Osteocyte (in vitro differentiated cells): ENCODE data around the gene RING1. TPM values are rescaled to one million over a fixed set of nuclear protein-coding genes. Genes with fewer than 3 reads are reported as not detected.

ENCODE experiments used
- DNase-seq: peaks from one replicate; pipeline ENCODE4 v3.0.0; 2021; ENCODE audit warnings: mixed read lengths; ENCODE audit not compliant: unreplicated experiment; ENCODE audit errors: extremely low spot score
- H3K27ac Mint-ChIP-seq: one replicate; pipeline ENCODE4 v1.8.0; 2021; ENCODE audit warnings: mild to moderate bottlenecking, mixed read lengths; ENCODE audit not compliant: unreplicated experiment
- H3K27me3 Mint-ChIP-seq: one replicate; pipeline ENCODE4 v1.8.0; 2021; ENCODE audit warnings: mixed read lengths; ENCODE audit not compliant: unreplicated experiment
- H3K36me3 Mint-ChIP-seq: one replicate; pipeline ENCODE4 v1.8.0; 2021; ENCODE audit warnings: mixed read lengths; ENCODE audit not compliant: unreplicated experiment
- H3K4me1 Mint-ChIP-seq: one replicate; pipeline ENCODE4 v1.8.0; 2021; ENCODE audit warnings: mixed read lengths; ENCODE audit not compliant: unreplicated experiment
- H3K4me3 Mint-ChIP-seq: one replicate; pipeline ENCODE4 v1.8.0; 2021; ENCODE audit warnings: mild to moderate bottlenecking, moderate library complexity, mixed read lengths; ENCODE audit not compliant: unreplicated experiment
- H3K9me3 Mint-ChIP-seq: one replicate; pipeline ENCODE4 v1.8.0; 2021; ENCODE audit warnings: mixed read lengths; ENCODE audit not compliant: unreplicated experiment
- CTCF ChIP-seq: fragments of 200-600 bp; sonication (generic); IDR thresholded peaks from 2 replicates; pipeline ENCODE4 v1.5.0; 2021; ENCODE audit warnings: antibody characterized with exemption, mild to moderate bottlenecking, moderate library complexity
- total RNA-seq: library from RNA; stranded (reverse); gene quantifications from 2 replicates; pipeline ENCODE4 v1.2.1, GENCODE V29; 2021

RING1 gene
- total RNA-seq, 1 donor from 2014 or later, result 58.8 TPM

GRCh38 chr6:33163540-33163939 lies 44.8 kb upstream of the RING1 start:
- Mint-ChIP-seq H3K36me3 (no peaks in the 10 kb centered on the region), H3K4me1 (peaks cover 14% of the 10 kb centered on the region), H3K4me3 (no peak overlapping the region), H3K27me3 (peaks cover 2% of the 10 kb centered on the region), H3K27ac (no peak overlapping the region), H3K9me3 (no peaks in the 10 kb centered on the region)
- TF ChIP-seq CTCF, result no peak
- DNase-seq, result no peak

GRCh38 chr6:33164176-33164575 lies 44.1 kb upstream of the RING1 start:
- Mint-ChIP-seq H3K27me3 (peaks cover 2% of the 10 kb centered on the region), H3K9me3 (no peaks in the 10 kb centered on the region), H3K36me3 (no peaks in the 10 kb centered on the region), H3K27ac (no peak overlapping the region), H3K4me1 (peaks cover 14% of the 10 kb centered on the region), H3K4me3 (no peak overlapping the region)
- no peak for DNase-seq
- TF ChIP-seq CTCF, result no peak

- DNase-seq, result no peak
- Mint-ChIP-seq H3K27ac (no peak overlapping the region), H3K9me3 (no peaks in the 10 kb centered on the region), H3K27me3 (peaks cover 2% of the 10 kb centered on the region), H3K4me3 (no peak overlapping the region), H3K4me1 (peaks cover 14% of the 10 kb centered on the region), H3K36me3 (no peaks in the 10 kb centered on the region)
- TF ChIP-seq CTCF, result no peak
Measured at GRCh38 chr6:33164665-33165373, 43.5 kb upstream of the RING1 start.

- no peaks in the 10 kb centered on the region for H3K36me3 Mint-ChIP-seq
- H3K9me3 Mint-ChIP-seq, result no peaks in the 10 kb centered on the region
- peaks cover 2% of the 10 kb centered on the region for H3K27me3 Mint-ChIP-seq
- H3K27ac Mint-ChIP-seq, result no peak overlapping the region
- no peak for TF ChIP-seq CTCF
- H3K4me3 Mint-ChIP-seq, result no peak overlapping the region
- H3K4me1 Mint-ChIP-seq, result peaks cover 14% of the 10 kb centered on the region
- DNase-seq, result no peak
Measured at GRCh38 chr6:33165581-33166258, 42.6 kb upstream of the RING1 start.

- no peak for TF ChIP-seq CTCF
- H3K36me3 Mint-ChIP-seq, result no peaks in the 10 kb centered on the region
- no peak for DNase-seq
- H3K4me1 Mint-ChIP-seq, result peaks cover 10% of the 10 kb centered on the region
- H3K9me3 Mint-ChIP-seq, result no peaks in the 10 kb centered on the region
- H3K27me3 Mint-ChIP-seq, result peaks cover 2% of the 10 kb centered on the region
- no peak overlapping the region for H3K27ac Mint-ChIP-seq
- H3K4me3 Mint-ChIP-seq, result no peak overlapping the region
Measured at GRCh38 chr6:33166363-33166762, 41.9 kb upstream of the RING1 start.
